ENCODE results near the gene CAP2.
"Not testable (repeated sequence)": the region's sequence is repeated elsewhere in the genome, so short reads cannot be mapped to it uniquely, and the experiment has no call there.

CAP2 gene

GRCh38 chr6:17506531-17506930 lies 113.1 kb downstream of the CAP2 start:
- DNase-seq: no peak

- no peak for DNase-seq
Observed at GRCh38 chr6:17506962-17507361, 113.6 kb downstream of the CAP2 start.

GRCh38 chr6:17511084-17511483 lies 117.7 kb downstream of the CAP2 start:
- no peak for DNase-seq

- no peak for DNase-seq
Observed at GRCh38 chr6:17511580-17511979, 118.2 kb downstream of the CAP2 start.

- no peak for DNase-seq
Observed at GRCh38 chr6:17519120-17519519, 125.7 kb downstream of the CAP2 start.

- DNase-seq: no peak
Observed at GRCh38 chr6:17525637-17526036, 132.2 kb downstream of the CAP2 start.

GRCh38 chr6:17527076-17527475 lies 133.7 kb downstream of the CAP2 start:
- no peak for DNase-seq

GRCh38 chr6:17530321-17530835 lies 137.0 kb downstream of the CAP2 start:
- DNase-seq: no peak

- DNase-seq: no peak
Observed at GRCh38 chr6:17536586-17536985, 143.2 kb downstream of the CAP2 start.

- DNase-seq: no peak
Observed at GRCh38 chr6:17542243-17542642, 148.8 kb downstream of the CAP2 start.

GRCh38 chr6:17545681-17546080 lies 152.3 kb downstream of the CAP2 start:
- DNase-seq: not testable (repeated sequence)

GRCh38 chr6:17551383-17551958 lies 158.1 kb downstream of the CAP2 start:
- DNase-seq: no peak

- no peak for DNase-seq
Observed at GRCh38 chr6:17552861-17553260, 159.5 kb downstream of the CAP2 start.

- no peak for DNase-seq
Observed at GRCh38 chr6:17556014-17556413, 162.6 kb downstream of the CAP2 start.

GRCh38 chr6:17562636-17563035 lies 169.2 kb downstream of the CAP2 start:
- DNase-seq: no peak

- DNase-seq: no peak
Observed at GRCh38 chr6:17565399-17565798, 172.0 kb downstream of the CAP2 start.

GRCh38 chr6:17574866-17575560 lies 181.6 kb downstream of the CAP2 start:
- DNase-seq: no peak

- DNase-seq: no peak
Observed at GRCh38 chr6:17577059-17577458, 183.7 kb downstream of the CAP2 start.

- no peak for DNase-seq
Observed at GRCh38 chr6:17580518-17581048, 187.2 kb downstream of the CAP2 start.

- not testable (repeated sequence) for DNase-seq
Observed at GRCh38 chr6:17581282-17581681, 187.9 kb downstream of the CAP2 start.

GRCh38 chr6:17583811-17584210 lies 190.4 kb downstream of the CAP2 start:
- DNase-seq: no peak

- DNase-seq: no peak
Observed at GRCh38 chr6:17584241-17584803, 190.9 kb downstream of the CAP2 start.

GRCh38 chr6:17585766-17586490 lies 192.5 kb downstream of the CAP2 start:
- no peak for DNase-seq
